K562 (cell line): ENCODE results near the gene CLCN2. TPM values are rescaled to one million over a fixed set of nuclear protein-coding genes. Genes with fewer than 3 reads are reported as not detected.
A peak's percentile ranks its signal among the peaks of the same experiment; 100 is the strongest.

ENCODE experiments used
- ATAC-seq: fragments of 200-7000 bp; cut with Tn5 transposase; 3 replicates; pipeline ENCODE4 v1.9.1; 2020; ENCODE audit warnings: moderate library complexity
- BruUV-seq: library from RNA; stranded (reverse); fragments of 400-500 nt; replicated peaks from 2 replicates; lab custom pipeline; 2021; lab: Mats Ljungman, UMichigan
- CTCF ChIA-PET: fragments of 300-600 bp; formaldehyde crosslinking; extraction: SDS; loops from one replicate; lab custom pipeline; 2021; ENCODE audit warnings: low intra/inter-chr PET ratio; lab: Yijun Ruan, JAX
- POLR2A ChIA-PET: fragments of 300-600, 350-650 bp; sonication (Branson Sonifier 250); formaldehyde crosslinking; extraction: SDS; loops from one replicate; lab custom pipeline; 2021; ENCODE audit warnings: antibody characterized with exemption, inconsistent platforms; lab: Yijun Ruan, JAX
- DNase-seq, 4 experiments: peaks; one replicate each; pipeline versions ENCODE4 v3.0.0 to v3.0.0-alpha.2; 2011 to 2018; ENCODE audit warnings: low spot score in 3 of 4, mixed read lengths in 3 of 4; ENCODE audit errors: extremely low read depth in 1 of 4
- FAIRE-seq: peaks from 2 replicates; lab custom pipeline; 2011; peaks lifted over from hg19 to GRCh38; lab: Jason Lieb, UNC
- H2AFZ ChIP-seq: 2 replicates; pipeline ENCODE4 v1.6.0; 2011; ENCODE audit warnings: low read depth, low read length, control low read depth, inconsistent platforms
- H3K27ac ChIP-seq: fragments of 200-600 bp; 3 replicates; pipeline ENCODE4 v1.8.0; 2011; ENCODE audit warnings: low read depth, mild to moderate bottlenecking, control low read depth, inconsistent platforms, low read length, moderate library complexity, mixed read lengths; ENCODE audit errors: extremely low read depth
- H3K27me3 ChIP-seq, 2 experiments: fragments of 300-600 bp in 1 of 2; 2 replicates in 1 of 2; 3 replicates in 1 of 2; pipeline versions ENCODE4 v1.6.0 to v1.8.0; 2011; ENCODE audit warnings: inconsistent platforms in 2 of 2, low read length in 2 of 2, mild to moderate bottlenecking in 1 of 2, mixed read lengths in 1 of 2, moderate library complexity in 1 of 2; ENCODE audit not compliant: control insufficient read depth in 2 of 2, insufficient read depth in 2 of 2
- H3K36me3 ChIP-seq: fragments of 300-600 bp; 3 replicates; pipeline ENCODE4 v1.8.0; 2011; ENCODE audit warnings: mild to moderate bottlenecking, low read length, inconsistent platforms; ENCODE audit not compliant: control insufficient read depth, insufficient read depth
- H3K4me1 ChIP-seq, 2 experiments: fragments of 200-600 bp in 1 of 2; replicated peaks in 1 of 2; 2 replicates in 1 of 2; 3 replicates in 1 of 2; pipeline versions ENCODE4 v1.5.1 to v1.8.0; 2011; ENCODE audit warnings: inconsistent platforms in 2 of 2, low read length in 2 of 2, mild to moderate bottlenecking in 1 of 2, mixed read lengths in 1 of 2, moderate library complexity in 1 of 2; ENCODE audit not compliant: control insufficient read depth in 2 of 2, insufficient read depth in 2 of 2
- H3K4me2 ChIP-seq: 2 replicates; pipeline ENCODE4 v1.6.1; 2011; ENCODE audit warnings: low read length, control low read depth, inconsistent platforms, mixed read lengths; ENCODE audit not compliant: insufficient read depth
- H3K4me3 ChIP-seq: fragments of 200-600 bp; sonication (generic), shearing (Covaris generic); 2 replicates; pipeline ENCODE4 v1.5.1; 2016; ENCODE audit warnings: control low read depth, inconsistent platforms
- H3K79me2 ChIP-seq: fragments of 200-600 bp; 3 replicates; pipeline ENCODE4 v1.8.0; 2011; ENCODE audit warnings: low read length, inconsistent platforms; ENCODE audit not compliant: control insufficient read depth, insufficient read depth
- H3K9ac ChIP-seq, 2 experiments: 2 replicates each; pipeline versions ENCODE4 v1.6.0 to v1.6.1; 2011; ENCODE audit warnings: low read depth in 2 of 2, low read length in 2 of 2, control low read depth in 1 of 2, inconsistent platforms in 1 of 2, mild to moderate bottlenecking in 1 of 2, mixed read lengths in 1 of 2; ENCODE audit not compliant: insufficient read depth in 1 of 2
- H3K9me1 ChIP-seq: one replicate; pipeline ENCODE4 v1.6.0; 2011; ENCODE audit warnings: inconsistent platforms, mild to moderate bottlenecking, low read length, moderate library complexity; ENCODE audit not compliant: control insufficient read depth, insufficient read depth
- H3K9me3 ChIP-seq: replicated peaks from 2 replicates; pipeline ENCODE4 v1.5.1; 2011; ENCODE audit warnings: low read depth, low read length, inconsistent platforms; ENCODE audit not compliant: control insufficient read depth, insufficient read depth
- H4K20me1 ChIP-seq: replicated peaks from 2 replicates; pipeline ENCODE4 v1.6.1; 2011; ENCODE audit warnings: low read length, inconsistent platforms, mixed read lengths; ENCODE audit not compliant: control insufficient read depth, insufficient read depth
- ARID2 ChIP-seq: fragments of 450-650 bp; IDR thresholded peaks from 2 replicates; pipeline ENCODE4 v1.6.1; 2017; ENCODE audit warnings: antibody characterized with exemption, mild to moderate bottlenecking
- CSDE1 ChIP-seq, 2 experiments: fragments of 450-650 bp; IDR thresholded peaks; 2 replicates each; pipeline ENCODE4 v1.6.1; 2016; ENCODE audit warnings: mild to moderate bottlenecking in 1 of 2
- ETS1 ChIP-seq: conservative IDR thresholded peaks from 2 replicates; pipeline ENCODE4 v1.6.1; 2011; ENCODE audit warnings: low read depth, mild to moderate bottlenecking, low read length; ENCODE audit not compliant: control insufficient read depth
- MAX ChIP-seq: sonication (generic); formaldehyde crosslinking; IDR thresholded peaks from 2 replicates; pipeline ENCODE4 v1.9.0; 2022; ENCODE audit warnings: mild to moderate bottlenecking, missing genetic modification reagents
- MCM3 ChIP-seq: fragments of 450-650 bp; IDR thresholded peaks from 2 replicates; pipeline ENCODE4 v1.6.1; 2016
- NCOA2 ChIP-seq, 2 experiments: fragments of 450-650 bp; IDR thresholded peaks; 2 replicates each; pipeline ENCODE4 v1.6.1; 2018; ENCODE audit warnings: mild to moderate bottlenecking in 2 of 2, moderate library complexity in 1 of 2; ENCODE audit not compliant: partially characterized antibody in 2 of 2
- THRB ChIP-seq: fragments of 450-650 bp; formaldehyde crosslinking; conservative IDR thresholded peaks from 2 replicates; pipeline ENCODE4 v1.4.0; 2022; ENCODE audit warnings: mild to moderate bottlenecking, missing genetic modification characterization
- ZKSCAN3 ChIP-seq: fragments of 250-450 bp; sonication (Bioruptor Pico); IDR thresholded peaks from 2 replicates; pipeline ENCODE4 v1.4.0; 2020
- ZNF121 ChIP-seq: sonication (generic); formaldehyde crosslinking; conservative IDR thresholded peaks from 2 replicates; pipeline ENCODE4 v1.8.0; 2022; ENCODE audit warnings: missing genetic modification reagents
- ZNF407 ChIP-seq: fragments of 450-650 bp; IDR thresholded peaks from 2 replicates; pipeline ENCODE4 v1.6.1; 2016; ENCODE audit warnings: low read depth
- WGBS: fragments of 100-300 bp; shearing (Covaris generic); methylation state at CpG from one replicate; pipeline ENCODE4 v1.1.6; 2016; ENCODE audit warnings: low coverage, mixed read lengths; ENCODE audit not compliant: insufficient coverage; ENCODE audit errors: missing lambda C conversion rate; 5-methylcytosine and 5-hydroxymethylcytosine counted together
- in situ Hi-C: fragments of 300-500 bp; cut with MboI; formaldehyde crosslinking; loops from 4 replicates; pipeline ENCODE4 v1.15.0; 2018; ENCODE audit warnings: inconsistent platforms, mixed read lengths
- intact Hi-C: fragments of 100-400 bp; cut with micrococcal nuclease; formaldehyde crosslinking; loops from 2 replicates; pipeline ENCODE4 v1.14.2; 2022
- polyA plus RNA-seq, 8 experiments: library from polyadenylated mRNA; depleted of rRNA in 4 of 8; stranded (reverse) in 5 of 8; unstranded in 3 of 8; fragments of >200 nt; fragmentation: Nextera tagmentation in 2 of 8; fragmentation: Illumina TruSeq in 1 of 8; extraction: Ambion mirVana in 2 of 8; extraction: Trizol in 1 of 8; gene quantifications; 2 replicates each; pipeline versions ENCODE4 v1.2.1 to v1.2.3, GENCODE V29; 2011 to 2014; ENCODE audit warnings: inconsistent platforms in 1 of 8, missing spikeins in 1 of 8
- total RNA-seq, 7 experiments: library from RNA; depleted of rRNA in 6 of 7; stranded (reverse); fragments of >200 nt in 6 of 7; fragmentation: Illumina TruSeq in 2 of 7; extraction: Trizol in 2 of 7; gene quantifications; 2 replicates each; pipeline versions ENCODE4 v1.2.1 to v1.2.3, GENCODE V29; 2011 to 2021; ENCODE audit warnings: low replicate concordance in 1 of 7

CLCN2 gene
- total and polyA plus RNA-seq, 9 of the 15 experiments (the other 6 are each of a cell fraction or from before 2014, with no cell fraction given): 0.10 to 14.0 (median 6.9) TPM

GRCh38 chr3:184315543-184315867 is 45.9 kb downstream of the CLCN2 start:
- H3K4me1 ChIP-seq: peaks cover 13 to 39% of the 10 kb centered on the region in 2 experiments; a peak in 4 of 5 replicates

More at GRCh38 chr3:184315543-184315867, 45.9 kb downstream of the CLCN2 start:
- H3K36me3 ChIP-seq: peaks cover 52% of the 10 kb centered on the region
- H3K9me1 ChIP-seq: peaks cover 13% of the 10 kb centered on the region
- BruUV-seq: no TSS peak
- peaks cover 41% of the 10 kb centered on the region for H4K20me1 ChIP-seq
- TF ChIP-seq ZNF121 (CRISPR knock-in tag): no peak
- TF ChIP-seq ARID2: no peak
- 0 out of 2 replicates have a peak, but pooled peaks have one; percentile 1 for TF ChIP-seq MAX (CRISPR knock-in tag)
- TF ChIP-seq ZKSCAN3 (CRISPR knock-in tag): no peak
- TF ChIP-seq ETS1: 0 out of 2 replicates have a peak, but pooled peaks have one; percentile 9
- no peak for TF ChIP-seq THRB
- TF ChIP-seq CSDE1 (IDR thresholded peaks at IDR 0.05): no peak
- TF ChIP-seq ZNF407: peak; percentile 52; the same call in 1 of the 2 replicates
- no peak for TF ChIP-seq MCM3
- TF ChIP-seq NCOA2 (IDR thresholded peaks at IDR 0.05; ENCODE audit: partially characterized antibody in 2 of 2): no peak
- TF ChIP-seq, all 486 proteins: peak for 3
- Histone ChIP-seq H2AFZ (no peak overlapping the region), H3K79me2 (peaks cover 61% of the 10 kb centered on the region), H3K27me3 (no peaks in the 10 kb centered on the region), H3K9me3 (no peaks in the 10 kb centered on the region), H3K27ac (peak overlapping the region; percentile 94), H3K9ac (peak overlapping the region; percentile 99 to 100), H3K4me2 (peak overlapping the region; percentile 99), H3K4me3 (peak overlapping the region; percentile 100)
- POLR2A ChIA-PET: interaction anchor here (0.6 to 2.3 kb wide), 9 partner anchors 11 to 103 kb away, joined by 3 to 24 read pairs (median 5); partner anchors contain the start of gene PSMD2
- WGBS: 0% methylated on average over 3 of the region's 6 CpGs
- in situ Hi-C loops: no loop called here
- FAIRE-seq (no peak), DNase-seq (peak in 3 of 4 experiments; percentile 12 to 46 (median 41)), ATAC-seq (peak; percentile 8)
- CTCF ChIA-PET: no interaction called here
- intact Hi-C loops: loop anchor here (2.0 kb wide), 1 partner anchor 17 kb away; the partner anchor contains the start of gene PSMD2
